GM19025 (cell line): ENCODE data around the gene RPS27L.
"Not testable (repeated sequence)": the region's sequence is repeated elsewhere in the genome, so short reads cannot be mapped to it uniquely, and the experiment has no call there.

Experiments used
- ATAC-seq: cut with Tn5 transposase; IDR thresholded peaks from one replicate; pipeline ENCODE4 v1.9.1; 2021; ENCODE audit warnings: mild to moderate bottlenecking, low read depth, moderate library complexity; ENCODE audit not compliant: unreplicated experiment

RPS27L gene

GRCh38 chr15:63104727-63105126 lies 52.5 kb downstream of the RPS27L start:
- ATAC-seq = no peak

GRCh38 chr15:63103416-63103815 lies 53.9 kb downstream of the RPS27L start:
- no peak for ATAC-seq

GRCh38 chr15:63099581-63099980 lies 57.7 kb downstream of the RPS27L start:
- not testable (repeated sequence) for ATAC-seq

- not testable (repeated sequence) for ATAC-seq
Measured at GRCh38 chr15:63098901-63099300, 58.4 kb downstream of the RPS27L start.
